HEK293 (cell line): ENCODE results near the gene CEP41.
A peak's percentile ranks its signal among the peaks of the same experiment; 100 is the strongest.

Experiments
- GLIS2 ChIP-seq: fragments of 450-650 bp; formaldehyde crosslinking; IDR thresholded peaks from 2 replicates; pipeline ENCODE4 v1.5.1; 2016; ENCODE audit warnings: missing biosample characterization, missing genetic modification characterization
- KLF16 ChIP-seq: fragments of 450-650 bp; formaldehyde crosslinking; IDR thresholded peaks from 2 replicates; pipeline ENCODE4 v1.5.1; 2017; ENCODE audit warnings: missing biosample characterization, missing genetic modification characterization
- KLF8 ChIP-seq: fragments of 450-650 bp; formaldehyde crosslinking; IDR thresholded peaks from 2 replicates; pipeline ENCODE4 v1.5.1; 2016; ENCODE audit warnings: missing biosample characterization, missing genetic modification characterization
- KLF9 ChIP-seq: fragments of 450-650 bp; formaldehyde crosslinking; IDR thresholded peaks from 2 replicates; pipeline ENCODE4 v1.5.1; 2016; ENCODE audit warnings: missing biosample characterization, missing genetic modification characterization, low read depth
- REPIN1 ChIP-seq: fragments of 450-650 bp; formaldehyde crosslinking; IDR thresholded peaks from 2 replicates; pipeline ENCODE4 v1.5.1; 2017; ENCODE audit warnings: missing biosample characterization, missing genetic modification characterization, low read depth
- SETDB1 ChIP-seq: IDR thresholded peaks from one replicate; pipeline ENCODE4 v1.6.1; 2017; ENCODE audit warnings: mild to moderate bottlenecking, low read length, moderate library complexity, mixed read lengths; ENCODE audit not compliant: insufficient read length
- SP7 ChIP-seq: fragments of 450-650 bp; formaldehyde crosslinking; IDR thresholded peaks from 2 replicates; pipeline ENCODE4 v1.5.1; 2016; ENCODE audit warnings: missing biosample characterization, missing genetic modification characterization
- TRIM28 ChIP-seq: IDR thresholded peaks from 2 replicates; pipeline ENCODE4 v1.6.1; 2011; ENCODE audit warnings: low read length, control low read depth, borderline replicate concordance
- ZBTB48 ChIP-seq: fragments of 450-650 bp; formaldehyde crosslinking; IDR thresholded peaks from 2 replicates; pipeline ENCODE4 v1.5.1; 2016; ENCODE audit warnings: missing biosample characterization, missing genetic modification characterization
- ZBTB7A ChIP-seq: fragments of 450-650 bp; formaldehyde crosslinking; IDR thresholded peaks from 2 replicates; pipeline ENCODE4 v1.5.1; 2016; ENCODE audit warnings: low read depth, missing biosample characterization, missing genetic modification characterization
- ZNF2 ChIP-seq: fragments of 450-650 bp; formaldehyde crosslinking; IDR thresholded peaks from 2 replicates; pipeline ENCODE4 v1.5.1; 2016; ENCODE audit warnings: missing biosample characterization, missing genetic modification characterization
- ZNF214 ChIP-seq: fragments of 450-650 bp; formaldehyde crosslinking; IDR thresholded peaks from 2 replicates; pipeline ENCODE4 v1.5.1; 2017; ENCODE audit warnings: missing biosample characterization, mild to moderate bottlenecking, missing genetic modification characterization, borderline replicate concordance
- ZNF221 ChIP-seq: fragments of 450-650 bp; formaldehyde crosslinking; IDR thresholded peaks from 2 replicates; pipeline ENCODE4 v1.5.1; 2017; ENCODE audit warnings: missing biosample characterization, missing genetic modification characterization, borderline replicate concordance
- ZNF24 ChIP-seq: fragments of 450-650 bp; formaldehyde crosslinking; IDR thresholded peaks from 2 replicates; pipeline ENCODE4 v1.5.1; 2016; ENCODE audit warnings: missing biosample characterization, missing genetic modification characterization
- ZNF292 ChIP-seq: fragments of 450-650 bp; formaldehyde crosslinking; IDR thresholded peaks from 2 replicates; pipeline ENCODE4 v1.5.1; 2016; ENCODE audit warnings: low read depth, missing biosample characterization, missing genetic modification characterization, borderline replicate concordance
- ZNF341 ChIP-seq: fragments of 450-650 bp; formaldehyde crosslinking; IDR thresholded peaks from 2 replicates; pipeline ENCODE4; 2016; ENCODE audit warnings: low read depth, missing biosample characterization, missing genetic modification characterization
- ZNF354C ChIP-seq: fragments of 450-650 bp; formaldehyde crosslinking; IDR thresholded peaks from 2 replicates; pipeline ENCODE4 v1.5.1; 2016; ENCODE audit warnings: missing biosample characterization, missing genetic modification characterization, low read depth, borderline replicate concordance
- ZNF48 ChIP-seq: fragments of 450-650 bp; formaldehyde crosslinking; IDR thresholded peaks from 2 replicates; pipeline ENCODE4 v1.5.1; 2016; ENCODE audit warnings: missing biosample characterization, missing genetic modification characterization
- ZNF549 ChIP-seq: fragments of 450-650 bp; IDR thresholded peaks from 2 replicates; pipeline ENCODE4 v1.5.1; 2018; ENCODE audit warnings: missing biosample characterization, missing genetic modification characterization, mild to moderate bottlenecking, inconsistent platforms, moderate library complexity
- ZNF600 ChIP-seq: fragments of 450-650 bp; formaldehyde crosslinking; IDR thresholded peaks from 2 replicates; pipeline ENCODE4 v1.5.1; 2016; ENCODE audit warnings: missing biosample characterization, missing genetic modification characterization
- ZNF610 ChIP-seq: fragments of 450-650 bp; formaldehyde crosslinking; IDR thresholded peaks from 2 replicates; pipeline ENCODE4 v1.5.1; 2016; ENCODE audit warnings: missing biosample characterization, missing genetic modification characterization, borderline replicate concordance
- ZNF677 ChIP-seq: fragments of 450-650 bp; IDR thresholded peaks from 2 replicates; pipeline ENCODE4 v1.5.0; 2018; ENCODE audit warnings: missing biosample characterization, mild to moderate bottlenecking, missing genetic modification characterization, moderate library complexity
- ZNF768 ChIP-seq: fragments of 450-650 bp; formaldehyde crosslinking; IDR thresholded peaks from 2 replicates; pipeline ENCODE4 v1.5.1; 2018; ENCODE audit warnings: missing biosample characterization, mild to moderate bottlenecking, missing genetic modification characterization
- ZNF837 ChIP-seq: fragments of 450-650 bp; formaldehyde crosslinking; IDR thresholded peaks from 2 replicates; pipeline ENCODE4 v1.5.1; 2016; ENCODE audit warnings: missing biosample characterization, missing genetic modification characterization
- TF ChIP-seq, protein P1 (sequence below): fragments of 450-650 bp; formaldehyde crosslinking; IDR thresholded peaks from 2 replicates; pipeline ENCODE4 v1.5.1; 2016; ENCODE audit warnings: missing biosample characterization, missing genetic modification characterization
- TF ChIP-seq, protein P2 (sequence below): fragments of 450-650 bp; formaldehyde crosslinking; IDR thresholded peaks from 2 replicates; pipeline ENCODE4 v1.5.1; 2016; ENCODE audit warnings: missing biosample characterization, missing genetic modification characterization
- TF ChIP-seq, protein P3 (sequence below): fragments of 450-650 bp; formaldehyde crosslinking; IDR thresholded peaks from 2 replicates; pipeline ENCODE4 v1.5.1; 2016; ENCODE audit warnings: missing biosample characterization, missing genetic modification characterization
- TF ChIP-seq, protein P4 (sequence below): fragments of 450-650 bp; formaldehyde crosslinking; IDR thresholded peaks from 2 replicates; pipeline ENCODE4 v1.5.1; 2017; ENCODE audit warnings: missing biosample characterization, missing genetic modification characterization
- TF ChIP-seq, protein P5 (sequence below): fragments of 450-650 bp; IDR thresholded peaks from 2 replicates; pipeline ENCODE4 v1.5.1; 2018; ENCODE audit warnings: missing biosample characterization, mild to moderate bottlenecking, missing genetic modification characterization

Gene CEP41

DNA sequence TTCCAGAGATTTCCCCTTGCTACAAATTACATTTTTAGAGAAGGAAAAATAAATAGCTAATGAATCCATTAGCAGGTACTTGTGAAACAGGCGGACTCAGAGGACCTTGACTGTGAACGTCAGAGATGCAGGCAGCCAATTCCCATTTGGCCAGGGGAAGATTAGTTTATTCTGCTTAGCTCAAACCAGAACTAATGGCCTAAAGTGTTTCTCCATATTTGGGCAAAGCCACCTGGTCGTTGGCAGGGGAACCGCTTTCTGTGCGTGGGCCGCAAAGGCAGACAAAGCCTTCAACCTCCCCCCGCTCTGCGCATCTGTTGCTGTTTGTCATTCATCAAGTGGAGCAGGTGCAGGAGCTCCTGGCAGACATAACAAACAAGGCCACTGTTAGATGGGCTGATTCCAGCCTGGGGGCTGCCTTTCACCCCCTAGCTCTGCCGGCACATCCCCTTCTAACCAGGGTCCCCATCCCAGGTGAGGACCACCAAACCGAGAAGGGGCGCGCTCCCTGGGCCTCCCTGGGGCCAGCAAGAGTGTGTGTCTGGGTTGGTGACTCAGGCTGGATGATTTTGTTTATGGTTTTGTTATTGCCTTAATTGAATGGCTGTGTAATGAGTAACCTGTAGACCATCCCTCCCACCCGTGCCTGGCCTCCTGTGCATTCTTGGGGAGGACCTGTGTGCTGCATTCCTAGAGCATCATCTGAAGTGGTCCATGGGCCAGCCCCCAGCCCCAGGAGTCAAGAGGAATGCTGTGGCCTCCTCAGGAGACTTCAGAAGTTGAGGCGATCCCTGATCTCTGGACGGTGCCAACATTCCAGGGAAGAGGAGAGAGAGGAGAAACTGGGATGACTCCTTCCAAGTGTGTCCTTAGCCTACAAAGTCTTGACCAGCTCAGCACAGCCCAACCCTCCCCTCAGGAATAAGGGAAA, 75.0 kb downstream of the CEP41 start (continued):
- TF ChIP-seq ZNF768 (tag by site-specific recombination) (no peak), REPIN1 (no peak), ZNF354C (tag by site-specific recombination) (no peak), SETDB1 (no peak), ZNF600 (peak; percentile 54), SP7 (peak; percentile 94), ZNF610 (tag by site-specific recombination) (no peak), ZNF221 (tag by site-specific recombination) (no peak), KLF16 (no peak), TRIM28 (no peak), ZNF214 (tag by site-specific recombination) (no peak), ZBTB7A (no peak), ZNF2 (tag by site-specific recombination) (0 out of 2 replicates have a peak, but pooled peaks have one; percentile 43), ZNF48 (no peak), ZBTB48 (tag by site-specific recombination) (peak; percentile 69; the same call in 1 of the 2 replicates), KLF8 (tag by site-specific recombination) (peak; percentile 15; the same call in 1 of the 2 replicates), ZNF292 (tag by site-specific recombination) (no peak), ZNF24 (tag by site-specific recombination) (0 out of 2 replicates have a peak, but pooled peaks have one; percentile 47), ZNF549 (no peak), KLF9 (no peak), ZNF677 (tag by site-specific recombination) (no peak), ZNF837 (tag by site-specific recombination) (no peak), GLIS2 (tag by site-specific recombination) (peak; percentile 57), ZNF341 (0 out of 2 replicates have a peak, but pooled peaks have one; percentile 10)
- TF ChIP-seq, protein P1, sequence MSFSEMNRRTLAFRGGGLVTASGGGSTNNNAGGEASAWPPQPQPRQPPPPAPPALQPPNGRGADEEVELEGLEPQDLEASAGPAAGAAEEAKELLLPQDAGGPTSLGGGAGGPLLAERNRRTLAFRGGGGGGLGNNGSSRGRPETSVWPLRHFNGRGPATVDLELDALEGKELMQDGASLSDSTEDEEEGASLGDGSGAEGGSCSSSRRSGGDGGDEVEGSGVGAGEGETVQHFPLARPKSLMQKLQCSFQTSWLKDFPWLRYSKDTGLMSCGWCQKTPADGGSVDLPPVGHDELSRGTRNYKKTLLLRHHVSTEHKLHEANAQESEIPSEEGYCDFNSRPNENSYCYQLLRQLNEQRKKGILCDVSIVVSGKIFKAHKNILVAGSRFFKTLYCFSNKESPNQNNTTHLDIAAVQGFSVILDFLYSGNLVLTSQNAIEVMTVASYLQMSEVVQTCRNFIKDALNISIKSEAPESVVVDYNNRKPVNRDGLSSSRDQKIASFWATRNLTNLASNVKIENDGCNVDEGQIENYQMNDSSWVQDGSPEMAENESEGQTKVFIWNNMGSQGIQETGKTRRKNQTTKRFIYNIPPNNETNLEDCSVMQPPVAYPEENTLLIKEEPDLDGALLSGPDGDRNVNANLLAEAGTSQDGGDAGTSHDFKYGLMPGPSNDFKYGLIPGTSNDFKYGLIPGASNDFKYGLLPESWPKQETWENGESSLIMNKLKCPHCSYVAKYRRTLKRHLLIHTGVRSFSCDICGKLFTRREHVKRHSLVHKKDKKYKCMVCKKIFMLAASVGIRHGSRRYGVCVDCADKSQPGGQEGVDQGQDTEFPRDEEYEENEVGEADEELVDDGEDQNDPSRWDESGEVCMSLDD, result no peak
- TF ChIP-seq, protein P2, sequence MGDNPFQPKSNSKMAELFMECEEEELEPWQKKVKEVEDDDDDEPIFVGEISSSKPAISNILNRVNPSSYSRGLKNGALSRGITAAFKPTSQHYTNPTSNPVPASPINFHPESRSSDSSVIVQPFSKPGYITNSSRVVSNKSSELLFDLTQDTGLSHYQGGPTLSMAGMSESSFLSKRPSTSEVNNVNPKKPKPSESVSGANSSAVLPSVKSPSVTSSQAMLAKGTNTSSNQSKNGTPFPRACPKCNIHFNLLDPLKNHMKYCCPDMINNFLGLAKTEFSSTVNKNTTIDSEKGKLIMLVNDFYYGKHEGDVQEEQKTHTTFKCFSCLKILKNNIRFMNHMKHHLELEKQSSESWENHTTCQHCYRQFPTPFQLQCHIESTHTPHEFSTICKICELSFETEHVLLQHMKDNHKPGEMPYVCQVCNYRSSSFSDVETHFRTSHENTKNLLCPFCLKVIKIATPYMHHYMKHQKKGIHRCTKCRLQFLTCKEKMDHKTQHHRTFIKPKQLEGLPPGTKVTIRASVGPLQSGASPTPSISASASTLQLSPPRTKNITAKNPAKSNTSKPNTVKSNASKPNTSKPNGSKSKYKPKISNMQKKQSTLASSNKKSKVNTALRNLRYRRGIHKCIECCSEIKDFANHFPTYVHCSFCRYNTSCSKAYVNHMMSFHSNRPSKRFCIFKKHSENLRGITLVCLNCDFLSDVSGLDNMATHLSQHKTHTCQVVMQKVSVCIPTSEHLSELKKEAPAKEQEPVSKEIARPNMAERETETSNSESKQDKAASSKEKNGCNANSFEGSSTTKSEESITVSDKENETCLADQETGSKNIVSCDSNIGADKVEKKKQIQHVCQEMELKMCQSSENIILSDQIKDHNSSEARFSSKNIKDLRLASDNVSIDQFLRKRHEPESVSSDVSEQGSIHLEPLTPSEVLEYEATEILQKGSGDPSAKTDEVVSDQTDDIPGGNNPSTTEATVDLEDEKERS (tag by site-specific recombination), result no peak
- TF ChIP-seq, protein P3, sequence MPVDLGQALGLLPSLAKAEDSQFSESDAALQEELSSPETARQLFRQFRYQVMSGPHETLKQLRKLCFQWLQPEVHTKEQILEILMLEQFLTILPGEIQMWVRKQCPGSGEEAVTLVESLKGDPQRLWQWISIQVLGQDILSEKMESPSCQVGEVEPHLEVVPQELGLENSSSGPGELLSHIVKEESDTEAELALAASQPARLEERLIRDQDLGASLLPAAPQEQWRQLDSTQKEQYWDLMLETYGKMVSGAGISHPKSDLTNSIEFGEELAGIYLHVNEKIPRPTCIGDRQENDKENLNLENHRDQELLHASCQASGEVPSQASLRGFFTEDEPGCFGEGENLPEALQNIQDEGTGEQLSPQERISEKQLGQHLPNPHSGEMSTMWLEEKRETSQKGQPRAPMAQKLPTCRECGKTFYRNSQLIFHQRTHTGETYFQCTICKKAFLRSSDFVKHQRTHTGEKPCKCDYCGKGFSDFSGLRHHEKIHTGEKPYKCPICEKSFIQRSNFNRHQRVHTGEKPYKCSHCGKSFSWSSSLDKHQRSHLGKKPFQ (tag by site-specific recombination), result no peak
- TF ChIP-seq, protein P4, sequence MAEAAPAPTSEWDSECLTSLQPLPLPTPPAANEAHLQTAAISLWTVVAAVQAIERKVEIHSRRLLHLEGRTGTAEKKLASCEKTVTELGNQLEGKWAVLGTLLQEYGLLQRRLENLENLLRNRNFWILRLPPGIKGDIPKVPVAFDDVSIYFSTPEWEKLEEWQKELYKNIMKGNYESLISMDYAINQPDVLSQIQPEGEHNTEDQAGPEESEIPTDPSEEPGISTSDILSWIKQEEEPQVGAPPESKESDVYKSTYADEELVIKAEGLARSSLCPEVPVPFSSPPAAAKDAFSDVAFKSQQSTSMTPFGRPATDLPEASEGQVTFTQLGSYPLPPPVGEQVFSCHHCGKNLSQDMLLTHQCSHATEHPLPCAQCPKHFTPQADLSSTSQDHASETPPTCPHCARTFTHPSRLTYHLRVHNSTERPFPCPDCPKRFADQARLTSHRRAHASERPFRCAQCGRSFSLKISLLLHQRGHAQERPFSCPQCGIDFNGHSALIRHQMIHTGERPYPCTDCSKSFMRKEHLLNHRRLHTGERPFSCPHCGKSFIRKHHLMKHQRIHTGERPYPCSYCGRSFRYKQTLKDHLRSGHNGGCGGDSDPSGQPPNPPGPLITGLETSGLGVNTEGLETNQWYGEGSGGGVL (tag by site-specific recombination), result no peak; the same call in 1 of the 2 replicates
- TF ChIP-seq, protein P5, sequence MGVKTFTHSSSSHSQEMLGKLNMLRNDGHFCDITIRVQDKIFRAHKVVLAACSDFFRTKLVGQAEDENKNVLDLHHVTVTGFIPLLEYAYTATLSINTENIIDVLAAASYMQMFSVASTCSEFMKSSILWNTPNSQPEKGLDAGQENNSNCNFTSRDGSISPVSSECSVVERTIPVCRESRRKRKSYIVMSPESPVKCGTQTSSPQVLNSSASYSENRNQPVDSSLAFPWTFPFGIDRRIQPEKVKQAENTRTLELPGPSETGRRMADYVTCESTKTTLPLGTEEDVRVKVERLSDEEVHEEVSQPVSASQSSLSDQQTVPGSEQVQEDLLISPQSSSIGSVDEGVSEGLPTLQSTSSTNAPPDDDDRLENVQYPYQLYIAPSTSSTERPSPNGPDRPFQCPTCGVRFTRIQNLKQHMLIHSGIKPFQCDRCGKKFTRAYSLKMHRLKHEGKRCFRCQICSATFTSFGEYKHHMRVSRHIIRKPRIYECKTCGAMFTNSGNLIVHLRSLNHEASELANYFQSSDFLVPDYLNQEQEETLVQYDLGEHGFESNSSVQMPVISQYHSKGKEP (tag by site-specific recombination), result no peak
